ENCODE results near the gene ZDHHC8. TPM values are rescaled to one million over a fixed set of nuclear protein-coding genes. Genes with fewer than 3 reads are reported as not detected.

Gene ZDHHC8
- total and polyA plus RNA-seq, 8 donors: 20.0 to 51.8 (median 27.8) TPM

GRCh38 chr22:20192293-20192971 lies 60.8 kb downstream of the ZDHHC8 start:
- intact Hi-C loops (cut with DNase I): loop anchor here in 1 of 3 donors (10.0 kb wide), 1 partner anchor 62 kb away; no protein-coding TSS in a partner anchor
- Histone ChIP-seq H3K9me3 (no peaks in the 10 kb centered on the region), H3K4me3 (no peak overlapping the region), H3K4me1 (no peaks in the 10 kb centered on the region), H3K27ac (no peak overlapping the region), H3K36me3 (no peaks in the 10 kb centered on the region), H3K27me3 (no peaks in the 10 kb centered on the region)
- ATAC-seq: no peak
- no peak for TF ChIP-seq CTCF (IDR thresholded peaks at IDR 0.05)
- FAIRE-seq: no peak
- no peak for DNase-seq
- WGBS, 2 donors: 78 to 85% methylated on average over 10 of the region's 10 CpGs

GRCh38 chr22:20192972-20193760 lies 61.6 kb downstream of the ZDHHC8 start:
- WGBS, 2 donors: 80 to 84% methylated on average over 19 to 20 of the region's 20 CpGs
- H3K4me3 ChIP-seq: no peak overlapping the region
- DNase-seq (no peak), FAIRE-seq (no peak), ATAC-seq (no peak)
- no peaks in the 10 kb centered on the region for H3K4me1 ChIP-seq
- no peaks in the 10 kb centered on the region for H3K27me3 ChIP-seq
- H3K27ac ChIP-seq: no peak overlapping the region
- TF ChIP-seq CTCF (IDR thresholded peaks at IDR 0.05): no peak
- intact Hi-C loops (cut with DNase I): loop anchor here in 1 of 3 donors (10.0 kb wide), 1 partner anchor 62 kb away; no protein-coding TSS in a partner anchor
- no peaks in the 10 kb centered on the region for H3K9me3 ChIP-seq
- H3K36me3 ChIP-seq: no peaks in the 10 kb centered on the region

GRCh38 chr22:20193761-20194494 lies 62.3 kb downstream of the ZDHHC8 start:
- Histone ChIP-seq H3K27me3 (no peaks in the 10 kb centered on the region), H3K36me3 (no peaks in the 10 kb centered on the region), H3K9me3 (no peaks in the 10 kb centered on the region), H3K4me1 (no peaks in the 10 kb centered on the region), H3K4me3 (no peak overlapping the region), H3K27ac (no peak overlapping the region)
- DNase-seq (no peak), FAIRE-seq (no peak), ATAC-seq (no peak)
- 84 to 89% methylated on average over 17 of the region's 17 CpGs for WGBS, 2 donors
- no peak for TF ChIP-seq CTCF (IDR thresholded peaks at IDR 0.05)
- intact Hi-C loops (cut with DNase I): loop anchor here in 1 of 3 donors (10.0 kb wide), 1 partner anchor 61 kb away; no protein-coding TSS in a partner anchor

GRCh38 chr22:20194681-20195593 lies 63.3 kb downstream of the ZDHHC8 start:
- intact Hi-C loops (cut with DNase I): loop anchor here in 1 of 3 donors (10.0 kb wide), 1 partner anchor 60 kb away; no protein-coding TSS in a partner anchor
- no peak for DNase-seq
- no peaks in the 10 kb centered on the region for H3K4me1 ChIP-seq
- H3K27ac ChIP-seq: no peak overlapping the region
- H3K4me3 ChIP-seq: no peak overlapping the region
- no peaks in the 10 kb centered on the region for H3K27me3 ChIP-seq
- ATAC-seq: no peak
- no peaks in the 10 kb centered on the region for H3K9me3 ChIP-seq
- H3K36me3 ChIP-seq: no peaks in the 10 kb centered on the region
- FAIRE-seq: no peak
- WGBS, 2 donors: 75 to 80% methylated on average over 15 of the region's 15 CpGs
- TF ChIP-seq CTCF (IDR thresholded peaks at IDR 0.05): no peak

All from pancreas (tissue), 10 donors.